HCT116 (cell line): Measurements from ENCODE around the gene LIM2. TPM values are rescaled to one million over a fixed set of nuclear protein-coding genes. Genes with fewer than 3 reads are reported as not detected.

Experiments
- ATAC-seq: fragments of 200-7000 bp; cut with Tn5 transposase; 2 replicates; pipeline ENCODE4 v1.9.1; 2020; ENCODE audit warnings: mild to moderate bottlenecking, moderate library complexity
- BruUV-seq: library from RNA; stranded (reverse); fragments of 400-500 nt; replicated peaks from 2 replicates; lab custom pipeline; 2021; lab: Mats Ljungman, UMichigan
- CTCF ChIA-PET: fragments of 300-600 bp; sonication (Branson Sonifier 250); formaldehyde crosslinking; loops from one replicate; lab custom pipeline; 2021; ENCODE audit warnings: antibody characterized with exemption; lab: Charles Lee
- POLR2A ChIA-PET: fragments of 300-600, 350-600 bp; sonication (Branson Sonifier 250); formaldehyde crosslinking; loops from one replicate; lab custom pipeline; 2021; ENCODE audit warnings: antibody characterized with exemption; lab: Charles Lee
- RAD21 ChIA-PET, 2 experiments: fragments of 300-600 bp; sonication (Branson Sonifier 250); formaldehyde crosslinking; loops; one replicate each; lab custom pipeline; 2023; ENCODE audit warnings: low total read pairs in 2 of 2; ENCODE audit not compliant: uncharacterized antibody in 2 of 2, unreplicated experiment in 2 of 2, low non-redundant PET in 1 of 2; lab: Charles Lee
- DNase-seq: peaks from one replicate; pipeline ENCODE4 v3.0.0-alpha.2; 2010; ENCODE audit warnings: low read depth, low spot score
- H2AFZ ChIP-seq: fragments of 200-600 bp; shearing (Covaris generic), sonication (generic); 2 replicates; pipeline ENCODE4 v1.6.1; 2017; ENCODE audit warnings: low read depth, mixed run types, mixed read lengths, antibody characterized with exemption, low read length; ENCODE audit not compliant: poor library complexity, severe bottlenecking
- H3K27ac ChIP-seq: 2 replicates; pipeline ENCODE4 v1.5.1; 2012; ENCODE audit warnings: low read depth, low read length
- H3K27me3 ChIP-seq: fragments of 200-600 bp; sonication (generic); 2 replicates; pipeline ENCODE4 v1.6.1; 2016; ENCODE audit warnings: mixed run types, low read length, mixed read lengths; ENCODE audit not compliant: insufficient read depth
- H3K36me3 ChIP-seq, 2 experiments: fragments of 200-500 bp in 1 of 2; fragments of 200-600 bp in 1 of 2; sonication (Bioruptor generic) in 1 of 2; sonication (generic) in 1 of 2; 2 replicates each; pipeline versions ENCODE4 v1.5.1 to v1.6.1; 2014 to 2016; ENCODE audit warnings: low read length in 2 of 2, inconsistent platforms in 1 of 2, mixed read lengths in 1 of 2, mixed run types in 1 of 2; ENCODE audit not compliant: insufficient read depth in 2 of 2, control insufficient read depth in 1 of 2
- H3K4me1 ChIP-seq, 2 experiments: fragments of 200-600 bp in 1 of 2; sonication (generic) in 1 of 2; 2 replicates each; pipeline versions ENCODE4 v1.5.1 to v1.6.1; 2012 to 2017; ENCODE audit warnings: low read length in 2 of 2, inconsistent platforms in 1 of 2, mild to moderate bottlenecking in 1 of 2, mixed read lengths in 1 of 2, mixed run types in 1 of 2, moderate library complexity in 1 of 2; ENCODE audit not compliant: insufficient read depth in 2 of 2, control insufficient read depth in 1 of 2
- H3K4me2 ChIP-seq: fragments of 200-600 bp; sonication (generic); 2 replicates; pipeline ENCODE4 v1.6.1; 2017; ENCODE audit warnings: mixed run types, low read length, mixed read lengths
- H3K4me3 ChIP-seq, 2 experiments: fragments of 200-600 bp in 1 of 2; sonication (generic) in 1 of 2; replicated peaks in 1 of 2; 2 replicates each; pipeline ENCODE4 v1.5.1; 2011 to 2016; ENCODE audit warnings: low read length in 2 of 2, control low read depth in 1 of 2, low read depth in 1 of 2, mild to moderate bottlenecking in 1 of 2, mixed read lengths in 1 of 2, mixed run types in 1 of 2
- H3K79me2 ChIP-seq: fragments of 200-600 bp; sonication (generic); 2 replicates; pipeline ENCODE4 v1.6.1; 2017; ENCODE audit warnings: mild to moderate bottlenecking, mixed run types, low read length, moderate library complexity, mixed read lengths; ENCODE audit not compliant: insufficient read depth
- H3K9ac ChIP-seq: fragments of 200-600 bp; sonication (generic); 2 replicates; pipeline ENCODE4 v1.6.1; 2016; ENCODE audit warnings: low read length, mixed read lengths
- H3K9me2 ChIP-seq: fragments of 200-600 bp; sonication (generic), shearing (Covaris generic); 2 replicates; pipeline ENCODE4 v1.6.1; 2017; ENCODE audit warnings: mixed run types, mild to moderate bottlenecking, moderate library complexity; ENCODE audit not compliant: insufficient read depth
- H3K9me3 ChIP-seq, 2 experiments: fragments of 200-500 bp in 1 of 2; fragments of 200-600 bp in 1 of 2; sonication (Bioruptor generic) in 1 of 2; sonication (generic) in 1 of 2; 2 replicates each; pipeline ENCODE4 v1.6.1; 2014 to 2017; ENCODE audit warnings: low read length in 2 of 2, mixed read lengths in 2 of 2, inconsistent platforms in 1 of 2, low read depth in 1 of 2, mild to moderate bottlenecking in 1 of 2, mixed run types in 1 of 2, moderate library complexity in 1 of 2; ENCODE audit not compliant: control insufficient read depth in 1 of 2, insufficient read depth in 1 of 2
- H4K20me1 ChIP-seq: fragments of 200-600 bp; sonication (generic), shearing (Covaris generic); 2 replicates; pipeline ENCODE4 v1.6.1; 2017; ENCODE audit warnings: mixed run types, mild to moderate bottlenecking, moderate library complexity; ENCODE audit not compliant: insufficient read depth
- CEBPB ChIP-seq: IDR thresholded peaks from 2 replicates; pipeline ENCODE4 v1.6.1; 2012; ENCODE audit warnings: low read depth
- EGR1 ChIP-seq: IDR thresholded peaks from 2 replicates; pipeline ENCODE4 v1.6.1; 2012; ENCODE audit warnings: low read depth
- ELF1 ChIP-seq: IDR thresholded peaks from 2 replicates; pipeline ENCODE4 v1.6.1; 2012; ENCODE audit warnings: low read depth, borderline replicate concordance
- EZH2 ChIP-seq: fragments of 200-600 bp; sonication (generic); IDR thresholded peaks from 2 replicates; pipeline ENCODE4 v1.6.1; 2017; ENCODE audit warnings: antibody characterized with exemption, mixed run types
- EZH2phosphoT487 ChIP-seq: fragments of 200-600 bp; IDR thresholded peaks from 2 replicates; pipeline ENCODE4 v1.6.1; 2018; ENCODE audit warnings: antibody characterized with exemption, borderline replicate concordance
- POLR2AphosphoS5 ChIP-seq: IDR thresholded peaks from 2 replicates; pipeline ENCODE4 v1.6.1; 2011; ENCODE audit warnings: mild to moderate bottlenecking, low read depth, low read length, moderate library complexity
- RAD21 ChIP-seq: IDR thresholded peaks from 2 replicates; pipeline ENCODE4 v1.6.1; 2012; ENCODE audit warnings: low read depth, mild to moderate bottlenecking
- SIN3A ChIP-seq: IDR thresholded peaks from 2 replicates; pipeline ENCODE4 v1.6.1; 2012; ENCODE audit warnings: low read depth
- TCF7L2 ChIP-seq: IDR thresholded peaks from 2 replicates; pipeline ENCODE4 v1.7.0; 2011; ENCODE audit warnings: borderline replicate concordance, inconsistent platforms; ENCODE audit not compliant: insufficient read depth, insufficient read length; ENCODE audit errors: extremely low read depth
- ZBTB33 ChIP-seq: IDR thresholded peaks from 2 replicates; pipeline ENCODE4 v1.6.1; 2011; ENCODE audit warnings: mild to moderate bottlenecking, low read length, moderate library complexity; ENCODE audit not compliant: insufficient replicate concordance; ENCODE audit errors: extremely low read depth
- ZNF274 ChIP-seq: fragments of 200-500 bp; sonication (Bioruptor generic); IDR thresholded peaks from 2 replicates; pipeline ENCODE4 v1.6.1; 2014; ENCODE audit warnings: mild to moderate bottlenecking, low read depth, low read length, inconsistent platforms
- intact Hi-C: fragments of 100-400 bp; cut with micrococcal nuclease; formaldehyde crosslinking; loops from 2 replicates; pipeline ENCODE4 v1.10.0; 2022
- total RNA-seq: library from RNA; stranded (reverse); gene quantifications from one replicate; pipeline ENCODE4 v1.2.1, GENCODE V29; 2021; ENCODE audit not compliant: unreplicated experiment
- TF ChIP-seq, protein P1 (sequence below): IDR thresholded peaks from 2 replicates; pipeline ENCODE4 v1.6.1; 2012; ENCODE audit warnings: low read depth
- TF ChIP-seq, protein P2 (sequence below): IDR thresholded peaks from 2 replicates; pipeline ENCODE4 v1.6.1; 2012
- TF ChIP-seq, protein P3 (sequence below), 3 experiments: fragments of 200-600 bp in 1 of 3; sonication (generic) in 1 of 3; IDR thresholded peaks in 2 of 3; conservative IDR thresholded peaks in 1 of 3; 2 replicates each; pipeline ENCODE4 v1.5.1; 2012 to 2017; ENCODE audit warnings: low read depth in 2 of 3, low read length in 2 of 3, antibody characterized with exemption in 1 of 3, borderline replicate concordance in 1 of 3, control low read depth in 1 of 3, mild to moderate bottlenecking in 1 of 3, mixed read lengths in 1 of 3, mixed run types in 1 of 3, moderate library complexity in 1 of 3; ENCODE audit not compliant: insufficient read depth in 1 of 3

LIM2 gene
- total RNA-seq, 1 experiment from 2014 or later, result not detected

DNA sequence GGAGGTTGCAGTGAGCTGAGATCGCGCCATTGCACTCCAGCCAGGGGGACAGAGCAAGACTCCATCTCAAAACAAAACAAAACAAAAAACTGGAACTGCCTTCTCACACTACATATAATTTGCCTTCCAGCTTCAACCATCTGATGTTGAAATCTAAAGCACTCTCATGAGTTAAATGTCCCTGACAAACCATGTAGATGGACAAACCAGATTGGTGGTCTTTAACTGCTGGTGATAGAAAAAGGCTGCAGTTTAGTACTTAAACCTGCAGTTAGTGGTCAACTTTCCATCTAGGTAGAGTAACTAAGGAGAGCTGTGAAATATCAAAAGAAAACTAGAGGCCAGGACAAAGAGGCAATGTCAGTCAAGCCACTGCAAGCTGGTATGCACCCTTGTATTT lies 8.4 kb upstream of the LIM2 start:
- Histone ChIP-seq H3K4me2 (peak overlapping the region; percentile 99; the same call in 1 of the 2 replicates), H3K9me3 (no peaks in the 10 kb centered on the region; a peak in 1 of 4 replicates), H3K4me1 (peaks cover 6 to 25% of the 10 kb centered on the region in 2 experiments; a peak in 3 of 4 replicates), H3K27ac (no peak overlapping the region), H3K27me3 (no peaks in the 10 kb centered on the region), H3K79me2 (peaks cover 4% of the 10 kb centered on the region; the same call in 1 of the 2 replicates), H3K9me2 (no peaks in the 10 kb centered on the region), H2AFZ (no peak overlapping the region), H3K9ac (no peak overlapping the region), H3K4me3 (no peak overlapping the region), H4K20me1 (no peaks in the 10 kb centered on the region), H3K36me3 (no peaks in the 10 kb centered on the region)
- ChIA-PET RAD21 (no interaction called here), POLR2A (interaction anchor here (0.9 to 1.3 kb wide), 2 partner anchors 28 to 55 kb away, joined by 4 to 7 read pairs; partner anchors contain the start of gene VSIG10L), CTCF (interaction anchor here (1.3 to 3.1 kb wide), 5 partner anchors 11 to 261 kb away, joined by 3 to 16 read pairs (median 11); no protein-coding TSS in a partner anchor)
- no TSS peak for BruUV-seq
- intact Hi-C loops, result no loop called here
- no peak for DNase-seq
- no peak for TF ChIP-seq CEBPB
- TF ChIP-seq ELF1, result no peak
- no peak for TF ChIP-seq ZNF274
- TF ChIP-seq EZH2phosphoT487, result no peak
- no peak for TF ChIP-seq TCF7L2
- TF ChIP-seq RAD21, result no peak
- TF ChIP-seq, protein P1, sequence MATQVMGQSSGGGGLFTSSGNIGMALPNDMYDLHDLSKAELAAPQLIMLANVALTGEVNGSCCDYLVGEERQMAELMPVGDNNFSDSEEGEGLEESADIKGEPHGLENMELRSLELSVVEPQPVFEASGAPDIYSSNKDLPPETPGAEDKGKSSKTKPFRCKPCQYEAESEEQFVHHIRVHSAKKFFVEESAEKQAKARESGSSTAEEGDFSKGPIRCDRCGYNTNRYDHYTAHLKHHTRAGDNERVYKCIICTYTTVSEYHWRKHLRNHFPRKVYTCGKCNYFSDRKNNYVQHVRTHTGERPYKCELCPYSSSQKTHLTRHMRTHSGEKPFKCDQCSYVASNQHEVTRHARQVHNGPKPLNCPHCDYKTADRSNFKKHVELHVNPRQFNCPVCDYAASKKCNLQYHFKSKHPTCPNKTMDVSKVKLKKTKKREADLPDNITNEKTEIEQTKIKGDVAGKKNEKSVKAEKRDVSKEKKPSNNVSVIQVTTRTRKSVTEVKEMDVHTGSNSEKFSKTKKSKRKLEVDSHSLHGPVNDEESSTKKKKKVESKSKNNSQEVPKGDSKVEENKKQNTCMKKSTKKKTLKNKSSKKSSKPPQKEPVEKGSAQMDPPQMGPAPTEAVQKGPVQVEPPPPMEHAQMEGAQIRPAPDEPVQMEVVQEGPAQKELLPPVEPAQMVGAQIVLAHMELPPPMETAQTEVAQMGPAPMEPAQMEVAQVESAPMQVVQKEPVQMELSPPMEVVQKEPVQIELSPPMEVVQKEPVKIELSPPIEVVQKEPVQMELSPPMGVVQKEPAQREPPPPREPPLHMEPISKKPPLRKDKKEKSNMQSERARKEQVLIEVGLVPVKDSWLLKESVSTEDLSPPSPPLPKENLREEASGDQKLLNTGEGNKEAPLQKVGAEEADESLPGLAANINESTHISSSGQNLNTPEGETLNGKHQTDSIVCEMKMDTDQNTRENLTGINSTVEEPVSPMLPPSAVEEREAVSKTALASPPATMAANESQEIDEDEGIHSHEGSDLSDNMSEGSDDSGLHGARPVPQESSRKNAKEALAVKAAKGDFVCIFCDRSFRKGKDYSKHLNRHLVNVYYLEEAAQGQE, result no peak
- TF ChIP-seq, protein P2, sequence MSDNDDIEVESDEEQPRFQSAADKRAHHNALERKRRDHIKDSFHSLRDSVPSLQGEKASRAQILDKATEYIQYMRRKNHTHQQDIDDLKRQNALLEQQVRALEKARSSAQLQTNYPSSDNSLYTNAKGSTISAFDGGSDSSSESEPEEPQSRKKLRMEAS, result no peak
- TF ChIP-seq SIN3A, result no peak
- TF ChIP-seq, protein P3, sequence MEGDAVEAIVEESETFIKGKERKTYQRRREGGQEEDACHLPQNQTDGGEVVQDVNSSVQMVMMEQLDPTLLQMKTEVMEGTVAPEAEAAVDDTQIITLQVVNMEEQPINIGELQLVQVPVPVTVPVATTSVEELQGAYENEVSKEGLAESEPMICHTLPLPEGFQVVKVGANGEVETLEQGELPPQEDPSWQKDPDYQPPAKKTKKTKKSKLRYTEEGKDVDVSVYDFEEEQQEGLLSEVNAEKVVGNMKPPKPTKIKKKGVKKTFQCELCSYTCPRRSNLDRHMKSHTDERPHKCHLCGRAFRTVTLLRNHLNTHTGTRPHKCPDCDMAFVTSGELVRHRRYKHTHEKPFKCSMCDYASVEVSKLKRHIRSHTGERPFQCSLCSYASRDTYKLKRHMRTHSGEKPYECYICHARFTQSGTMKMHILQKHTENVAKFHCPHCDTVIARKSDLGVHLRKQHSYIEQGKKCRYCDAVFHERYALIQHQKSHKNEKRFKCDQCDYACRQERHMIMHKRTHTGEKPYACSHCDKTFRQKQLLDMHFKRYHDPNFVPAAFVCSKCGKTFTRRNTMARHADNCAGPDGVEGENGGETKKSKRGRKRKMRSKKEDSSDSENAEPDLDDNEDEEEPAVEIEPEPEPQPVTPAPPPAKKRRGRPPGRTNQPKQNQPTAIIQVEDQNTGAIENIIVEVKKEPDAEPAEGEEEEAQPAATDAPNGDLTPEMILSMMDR (IDR thresholded peaks at IDR 0.05 in 2 of 3, conservative IDR thresholded peaks at IDR 0.05 in 1 of 3; ENCODE audit: borderline replicate concordance in 1 of 3, insufficient read depth in 1 of 3, low read depth in 2 of 3, low read length in 2 of 3), result no peak
- TF ChIP-seq POLR2AphosphoS5, result no peak
- TF ChIP-seq EGR1, result no peak
- TF ChIP-seq ZBTB33, result no peak
- no peak for TF ChIP-seq EZH2
- ATAC-seq, result no peak
